ENCODE data around the gene GATA3.

- TF ChIP-seq CTCF (IDR thresholded peaks at IDR 0.05 in 4 of 5, conservative IDR thresholded peaks at IDR 0.05 in 1 of 5) (no peak), POLR2A (IDR thresholded peaks at IDR 0.05) (no peak)
Measured at GRCh38 chr10:8051851-8052257, 2.6 kb upstream of the GATA3 start.

Data from gastrocnemius medialis (tissue), 4 donors.